HEK293 (cell line): ENCODE data around the gene HS1BP3.

Experiments
- CTCF ChIA-PET: fragments of 350-600 bp; formaldehyde crosslinking; extraction: SDS; loops from one replicate; lab custom pipeline; 2021; ENCODE audit warnings: antibody characterized with exemption; lab: Yijun Ruan, JAX
- POLR2A ChIA-PET: fragments of 300-600 bp; formaldehyde crosslinking; extraction: SDS; loops from one replicate; lab custom pipeline; 2020; ENCODE audit warnings: antibody characterized with exemption, inconsistent platforms; lab: Yijun Ruan, JAX
- H3K27ac ChIP-seq: fragments of 200-500 bp; sonication (Bioruptor generic); 2 replicates; pipeline ENCODE4 v1.5.1; 2014; ENCODE audit warnings: low read depth, low read length, control low read depth, inconsistent platforms; ENCODE audit errors: extremely low read depth
- H3K36me3 ChIP-seq, 2 experiments: fragments of 200-500 bp in 1 of 2; sonication (Bioruptor generic) in 1 of 2; 1 replicate in 1 of 2; 2 replicates in 1 of 2; pipeline ENCODE4 v1.5.1; 2014 to 2017; ENCODE audit warnings: inconsistent platforms in 2 of 2, low read length in 2 of 2; ENCODE audit not compliant: control insufficient read depth in 2 of 2, insufficient read depth in 1 of 2
- H3K4me1 ChIP-seq: fragments of 200-500 bp; sonication (Bioruptor generic); 2 replicates; pipeline ENCODE4 v1.5.1; 2014; ENCODE audit warnings: mild to moderate bottlenecking, low read length, inconsistent platforms; ENCODE audit not compliant: control insufficient read depth, insufficient read depth
- H3K4me3 ChIP-seq: 2 replicates; pipeline ENCODE4 v1.5.1; 2011; ENCODE audit warnings: low read depth, mild to moderate bottlenecking, control low read depth, low read length, moderate library complexity
- H3K9me3 ChIP-seq: fragments of 200-500 bp; sonication (Bioruptor generic); 2 replicates; pipeline ENCODE4 v1.5.1; 2014; ENCODE audit warnings: low read depth, low read length, inconsistent platforms; ENCODE audit not compliant: control insufficient read depth, insufficient read depth
- GFI1B ChIP-seq: fragments of 450-650 bp; formaldehyde crosslinking; IDR thresholded peaks from 2 replicates; pipeline ENCODE4 v1.5.1; 2016; ENCODE audit warnings: missing biosample characterization, missing genetic modification characterization
- GLIS2 ChIP-seq: fragments of 450-650 bp; formaldehyde crosslinking; IDR thresholded peaks from 2 replicates; pipeline ENCODE4 v1.5.1; 2016; ENCODE audit warnings: missing biosample characterization, missing genetic modification characterization
- INSM2 ChIP-seq: fragments of 450-650 bp; formaldehyde crosslinking; IDR thresholded peaks from 2 replicates; pipeline ENCODE4 v1.5.1; 2016; ENCODE audit warnings: missing biosample characterization, missing genetic modification characterization
- MZF1 ChIP-seq: fragments of 450-650 bp; formaldehyde crosslinking; IDR thresholded peaks from 2 replicates; pipeline ENCODE4 v1.5.1; 2017; ENCODE audit warnings: missing biosample characterization, missing genetic modification characterization, borderline replicate concordance
- PRDM4 ChIP-seq: fragments of 450-650 bp; formaldehyde crosslinking; IDR thresholded peaks from 2 replicates; pipeline ENCODE4 v1.5.1; 2017; ENCODE audit warnings: missing biosample characterization, missing genetic modification characterization
- ZBTB21 ChIP-seq: fragments of 450-650 bp; formaldehyde crosslinking; IDR thresholded peaks from 2 replicates; pipeline ENCODE4 v1.5.1; 2017; ENCODE audit warnings: missing biosample characterization, missing genetic modification characterization
- ZBTB44 ChIP-seq: fragments of 450-650 bp; IDR thresholded peaks from 2 replicates; pipeline ENCODE4 v1.5.1; 2018; ENCODE audit warnings: missing biosample characterization, mild to moderate bottlenecking, missing genetic modification characterization
- ZBTB6 ChIP-seq: fragments of 450-650 bp; formaldehyde crosslinking; IDR thresholded peaks from 2 replicates; pipeline ENCODE4 v1.5.1; 2017; ENCODE audit warnings: missing biosample characterization, missing genetic modification characterization
- ZFP69B ChIP-seq: fragments of 450-650 bp; formaldehyde crosslinking; IDR thresholded peaks from 2 replicates; pipeline ENCODE4 v1.5.1; 2016; ENCODE audit warnings: missing biosample characterization, missing genetic modification characterization
- ZNF223 ChIP-seq: fragments of 450-650 bp; formaldehyde crosslinking; IDR thresholded peaks from 2 replicates; pipeline ENCODE4 v1.5.1; 2016; ENCODE audit warnings: missing biosample characterization, missing genetic modification characterization
- ZNF324 ChIP-seq: fragments of 450-650 bp; formaldehyde crosslinking; IDR thresholded peaks from 2 replicates; pipeline ENCODE4 v1.5.1; 2016; ENCODE audit warnings: missing biosample characterization, missing genetic modification characterization
- ZNF433 ChIP-seq: fragments of 450-650 bp; formaldehyde crosslinking; IDR thresholded peaks from 2 replicates; pipeline ENCODE4 v1.5.1; 2016; ENCODE audit warnings: missing biosample characterization, missing genetic modification characterization, low read depth
- ZNF513 ChIP-seq: fragments of 450-650 bp; IDR thresholded peaks from 2 replicates; pipeline ENCODE4 v1.5.1; 2018; ENCODE audit warnings: missing biosample characterization, missing genetic modification characterization
- ZNF544 ChIP-seq: fragments of 450-650 bp; formaldehyde crosslinking; IDR thresholded peaks from 2 replicates; pipeline ENCODE4 v1.5.0; 2017; ENCODE audit warnings: missing biosample characterization, missing genetic modification characterization
- ZNF830 ChIP-seq: fragments of 450-650 bp; IDR thresholded peaks from 2 replicates; pipeline ENCODE4 v1.5.0; 2018; ENCODE audit warnings: missing biosample characterization, missing genetic modification characterization, low read depth, mild to moderate bottlenecking, moderate library complexity

Gene HS1BP3

GRCh38 chr2:20691076-20691734 lies 40.3 kb upstream of the HS1BP3 start:
- H3K36me3 ChIP-seq = peaks cover 0 to 23% of the 10 kb centered on the region in 2 experiments; a peak in 2 of 3 replicates
- H3K4me3 ChIP-seq = no peak overlapping the region
- no peaks in the 10 kb centered on the region for H3K4me1 ChIP-seq
- H3K27ac ChIP-seq = no peak overlapping the region
- CTCF ChIA-PET = interaction anchor here (1.3 kb wide), 1 partner anchor 91 kb away, joined by 3 read pairs; no protein-coding TSS in a partner anchor
- H3K9me3 ChIP-seq = no peaks in the 10 kb centered on the region
- POLR2A ChIA-PET = no interaction called here
- TF ChIP-seq ZNF324 (tag by site-specific recombination) (no peak), ZBTB44 (tag by site-specific recombination) (no peak), ZNF513 (no peak), ZNF433 (tag by site-specific recombination) (no peak), PRDM4 (tag by site-specific recombination) (no peak), ZBTB21 (tag by site-specific recombination) (no peak), GLIS2 (tag by site-specific recombination) (no peak), ZNF223 (no peak), ZFP69B (no peak), ZBTB6 (tag by site-specific recombination) (no peak), ZNF830 (tag by site-specific recombination) (no peak), ZNF544 (tag by site-specific recombination) (no peak), GFI1B (tag by site-specific recombination) (no peak), INSM2 (tag by site-specific recombination) (no peak), MZF1 (tag by site-specific recombination) (no peak)
